Liver (tissue), 3 donors: Measurements from ENCODE around the gene TUBGCP5.

Experiments used
- CTCF ChIP-seq: fragments of 150-350 bp; IDR thresholded peaks from 2 replicates; pipeline ENCODE4 v1.5.1; 2017; ENCODE audit warnings: improper control_type of control experiment, low read depth, low read length; ENCODE audit not compliant: missing input control
- RXRA ChIP-seq, 2 donors: IDR thresholded peaks; 2 replicates each; pipeline ENCODE4 v1.6.1; 2017 to 2018; ENCODE audit warnings: antibody characterized with exemption in 2 of 2, mild to moderate bottlenecking in 1 of 2
- SP1 ChIP-seq: IDR thresholded peaks from 2 replicates; pipeline ENCODE4 v1.6.1; 2018; ENCODE audit warnings: antibody characterized with exemption, mild to moderate bottlenecking
- TAF1 ChIP-seq: conservative IDR thresholded peaks from 2 replicates; pipeline ENCODE4 v1.6.1; 2016; ENCODE audit warnings: antibody characterized with exemption, mild to moderate bottlenecking
- YY1 ChIP-seq: IDR thresholded peaks from 2 replicates; pipeline ENCODE4 v1.6.1; 2016; ENCODE audit warnings: antibody characterized with exemption, mild to moderate bottlenecking
- TF ChIP-seq, protein P1 (sequence below): IDR thresholded peaks from 2 replicates; pipeline ENCODE4 v1.6.1; 2016; ENCODE audit warnings: antibody characterized with exemption
- donor health status: healthy.
- donor health status: healthy.

DNA sequence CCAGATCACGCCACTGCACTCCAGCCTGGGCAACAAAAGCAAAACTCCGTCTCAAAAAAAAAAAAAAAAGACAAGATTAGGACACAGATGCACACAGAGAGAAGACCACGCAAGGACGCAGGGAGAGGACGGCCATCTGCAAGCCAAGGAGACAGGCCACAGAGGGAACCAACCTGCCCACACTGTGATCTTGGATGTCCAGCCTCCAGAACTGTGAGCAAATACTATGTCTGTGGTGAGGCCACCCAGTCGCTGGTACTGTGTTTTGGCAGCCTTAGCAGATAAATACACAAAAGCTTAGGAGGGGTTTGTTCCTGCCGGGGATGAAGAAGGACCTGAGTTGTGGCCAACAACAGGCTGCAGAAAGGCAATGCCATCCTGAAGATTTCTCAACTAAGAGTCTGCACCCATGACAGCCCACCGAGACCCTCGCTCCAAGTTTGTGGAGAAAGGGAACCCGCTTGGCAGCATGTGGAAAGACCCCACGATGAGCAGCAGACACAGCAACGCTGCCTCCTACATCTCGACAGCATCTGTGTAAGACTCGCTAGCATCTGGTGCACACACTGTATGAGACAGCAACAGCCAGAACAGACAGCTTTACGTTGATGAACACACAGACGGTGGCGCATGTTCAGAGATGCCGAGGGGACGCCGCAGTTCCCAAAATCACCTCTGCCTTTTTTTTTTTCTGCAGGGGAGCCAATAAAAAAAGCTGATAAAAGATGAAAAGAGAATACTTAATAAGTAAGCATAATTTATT is 72.9 kb downstream of the TUBGCP5 start:
- TF ChIP-seq RXRA (IDR thresholded peaks at IDR 0.05): no peak
- TF ChIP-seq SP1: no peak
- TF ChIP-seq CTCF: no peak
- TF ChIP-seq TAF1: no peak
- no peak for TF ChIP-seq YY1
- TF ChIP-seq, protein P1, sequence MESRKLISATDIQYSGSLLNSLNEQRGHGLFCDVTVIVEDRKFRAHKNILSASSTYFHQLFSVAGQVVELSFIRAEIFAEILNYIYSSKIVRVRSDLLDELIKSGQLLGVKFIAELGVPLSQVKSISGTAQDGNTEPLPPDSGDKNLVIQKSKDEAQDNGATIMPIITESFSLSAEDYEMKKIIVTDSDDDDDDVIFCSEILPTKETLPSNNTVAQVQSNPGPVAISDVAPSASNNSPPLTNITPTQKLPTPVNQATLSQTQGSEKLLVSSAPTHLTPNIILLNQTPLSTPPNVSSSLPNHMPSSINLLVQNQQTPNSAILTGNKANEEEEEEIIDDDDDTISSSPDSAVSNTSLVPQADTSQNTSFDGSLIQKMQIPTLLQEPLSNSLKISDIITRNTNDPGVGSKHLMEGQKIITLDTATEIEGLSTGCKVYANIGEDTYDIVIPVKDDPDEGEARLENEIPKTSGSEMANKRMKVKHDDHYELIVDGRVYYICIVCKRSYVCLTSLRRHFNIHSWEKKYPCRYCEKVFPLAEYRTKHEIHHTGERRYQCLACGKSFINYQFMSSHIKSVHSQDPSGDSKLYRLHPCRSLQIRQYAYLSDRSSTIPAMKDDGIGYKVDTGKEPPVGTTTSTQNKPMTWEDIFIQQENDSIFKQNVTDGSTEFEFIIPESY: no peak
